Measurements from ENCODE around the gene DCUN1D4. TPM values are rescaled to one million over a fixed set of nuclear protein-coding genes. Genes with fewer than 3 reads are reported as not detected.

Gene DCUN1D4
- total RNA-seq, 4 donors from 2014 or later, result 35.0 to 80.4 (median 40.6) TPM

GRCh38 chr4:51849430-51849829 is 6.5 kb downstream of the DCUN1D4 start:
- Histone ChIP-seq H3K27me3 (no peaks in the 10 kb centered on the region), H3K27ac (no peak overlapping the region), H3K36me3 (peaks cover 0 to 4% (median 0%) of the 10 kb centered on the region in 3 donors), H3K9me3 (no peaks in the 10 kb centered on the region), H3K4me3 (no peak overlapping the region), H3K4me1 (peaks cover 0 to 54% (median 14%) of the 10 kb centered on the region in 4 donors)
- 72 to 84% methylated on average over 5 of the region's 5 CpGs for WGBS, 2 donors
- TF ChIP-seq EP300 (IDR thresholded peaks at IDR 0.05), result no peak
- DNase-seq (ENCODE audit: low spot score in 2 of 2), result no peak

GRCh38 chr4:51850294-51850693 is 7.3 kb downstream of the DCUN1D4 start:
- no peaks in the 10 kb centered on the region for H3K27me3 ChIP-seq
- H3K4me1 ChIP-seq, result peaks cover 0 to 55% (median 11%) of the 10 kb centered on the region in 4 donors
- 93 to 96% methylated on average over 4 of the region's 4 CpGs for WGBS, 2 donors
- no peaks in the 10 kb centered on the region for H3K9me3 ChIP-seq
- no peak overlapping the region for H3K4me3 ChIP-seq
- no peak for TF ChIP-seq CTCF (IDR thresholded peaks at IDR 0.05)
- TF ChIP-seq EP300 (IDR thresholded peaks at IDR 0.05), result no peak
- no peak for TF ChIP-seq POLR2A (IDR thresholded peaks at IDR 0.05)
- no peak for DNase-seq (ENCODE audit: low spot score in 2 of 2)
- peaks cover 0 to 4% (median 0%) of the 10 kb centered on the region in 3 donors for H3K36me3 ChIP-seq
- no peak overlapping the region for H3K27ac ChIP-seq

- Histone ChIP-seq H3K4me1 (peaks cover 0 to 58% (median 15%) of the 10 kb centered on the region in 4 donors), H3K9me3 (no peaks in the 10 kb centered on the region), H3K4me3 (no peak overlapping the region), H3K36me3 (peaks cover 0 to 4% (median 0%) of the 10 kb centered on the region in 3 donors), H3K27me3 (no peaks in the 10 kb centered on the region), H3K27ac (no peak overlapping the region)
- 64 to 69% methylated on average over 7 of the region's 7 CpGs for WGBS, 2 donors
- DNase-seq (ENCODE audit: low spot score in 2 of 2), result no peak
- TF ChIP-seq CTCF (IDR thresholded peaks at IDR 0.05) (no peak), EP300 (IDR thresholded peaks at IDR 0.05) (no peak), POLR2A (IDR thresholded peaks at IDR 0.05) (no peak)
These were observed 8.4 kb downstream of the DCUN1D4 start for GRCh38 chr4:51851090-51851936.

- Histone ChIP-seq H3K4me1 (peaks cover 0 to 62% (median 15%) of the 10 kb centered on the region in 4 donors), H3K36me3 (peaks cover 0 to 1% (median 0%) of the 10 kb centered on the region in 3 donors), H3K4me3 (no peak overlapping the region), H3K27me3 (no peaks in the 10 kb centered on the region), H3K9me3 (no peaks in the 10 kb centered on the region), H3K27ac (no peak overlapping the region)
- TF ChIP-seq POLR2A (IDR thresholded peaks at IDR 0.05) (no peak), EP300 (IDR thresholded peaks at IDR 0.05) (no peak), CTCF (IDR thresholded peaks at IDR 0.05) (no peak)
- DNase-seq (ENCODE audit: low spot score in 2 of 2), result no peak
These were observed 9.0 kb downstream of the DCUN1D4 start for GRCh38 chr4:51851937-51852290.

GRCh38 chr4:51853027-51853682 is 10.2 kb downstream of the DCUN1D4 start:
- Histone ChIP-seq H3K27me3 (no peaks in the 10 kb centered on the region), H3K36me3 (no peaks in the 10 kb centered on the region), H3K4me1 (peaks cover 0 to 62% (median 15%) of the 10 kb centered on the region in 4 donors), H3K27ac (peak overlapping the region in 1 of 4 donors; percentile 20), H3K9me3 (no peaks in the 10 kb centered on the region), H3K4me3 (no peak overlapping the region)
- DNase-seq (ENCODE audit: low spot score in 2 of 2), result no peak
- TF ChIP-seq POLR2A (IDR thresholded peaks at IDR 0.05), result no peak
- TF ChIP-seq EP300 (IDR thresholded peaks at IDR 0.05), result no peak
- TF ChIP-seq CTCF (IDR thresholded peaks at IDR 0.05), result no peak
- WGBS, 2 donors, result 63 to 72% methylated on average over 6 of the region's 6 CpGs

Data from tibial nerve (tissue), 4 donors.